GM12875 (cell line): ENCODE measurements around the gene NAV2.
A peak's percentile ranks its signal among the peaks of the same experiment; 100 is the strongest.

Experiments used
- H3K4me3 ChIP-seq: one replicate; pipeline ENCODE4 v1.5.1; 2011; ENCODE audit warnings: low read depth, low read length, control low read depth
- TF ChIP-seq, protein P1 (sequence below): IDR thresholded peaks from 2 replicates; pipeline ENCODE4 v1.5.1; 2011; ENCODE audit warnings: low read depth, mild to moderate bottlenecking, control low read depth, inconsistent platforms, low read length, moderate library complexity, borderline replicate concordance; ENCODE audit not compliant: insufficient read depth

The NAV2 gene

DNA sequence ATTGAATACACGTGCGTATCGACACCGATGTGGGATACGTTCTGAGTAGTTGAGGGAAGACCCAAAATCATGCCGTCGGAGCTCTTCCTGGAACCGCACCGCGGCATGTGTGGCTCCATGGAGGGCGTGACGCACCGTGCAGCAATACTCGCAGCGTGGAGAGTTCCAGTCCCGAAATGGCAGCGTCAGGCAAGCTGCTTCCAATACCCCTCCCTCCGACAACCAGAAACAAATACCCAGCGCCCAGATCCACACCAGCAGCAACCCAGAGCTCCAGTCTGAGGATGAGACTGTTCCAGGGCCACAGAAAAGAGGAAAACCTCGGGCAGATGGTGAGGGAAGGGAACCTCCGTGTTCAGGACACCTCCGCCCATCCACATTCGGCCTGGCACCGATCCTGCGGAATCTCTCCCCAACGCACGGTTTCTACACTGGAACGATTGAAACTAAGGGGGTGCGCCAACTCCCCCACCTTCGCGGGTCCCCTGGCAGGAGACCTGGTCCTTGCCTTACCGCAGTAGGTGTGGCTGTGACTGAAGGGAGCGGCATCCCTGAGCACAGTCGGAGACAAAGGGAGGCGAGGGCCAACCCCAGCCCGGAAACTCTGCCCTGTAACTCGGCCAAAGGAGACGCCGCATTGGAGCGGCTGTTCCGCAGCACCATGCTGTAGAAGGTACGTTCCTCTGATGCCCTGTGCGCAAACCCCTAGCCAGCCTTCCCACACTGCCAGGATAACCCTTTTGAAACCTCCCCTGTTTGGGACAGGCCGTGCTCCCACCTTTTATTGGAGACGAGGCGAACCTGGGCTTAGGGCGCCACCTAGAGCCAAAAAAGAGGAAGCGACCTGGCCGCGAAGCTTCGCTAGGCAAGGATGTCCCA is 419.4 kb downstream of the NAV2 start:
- TF ChIP-seq, protein P1, sequence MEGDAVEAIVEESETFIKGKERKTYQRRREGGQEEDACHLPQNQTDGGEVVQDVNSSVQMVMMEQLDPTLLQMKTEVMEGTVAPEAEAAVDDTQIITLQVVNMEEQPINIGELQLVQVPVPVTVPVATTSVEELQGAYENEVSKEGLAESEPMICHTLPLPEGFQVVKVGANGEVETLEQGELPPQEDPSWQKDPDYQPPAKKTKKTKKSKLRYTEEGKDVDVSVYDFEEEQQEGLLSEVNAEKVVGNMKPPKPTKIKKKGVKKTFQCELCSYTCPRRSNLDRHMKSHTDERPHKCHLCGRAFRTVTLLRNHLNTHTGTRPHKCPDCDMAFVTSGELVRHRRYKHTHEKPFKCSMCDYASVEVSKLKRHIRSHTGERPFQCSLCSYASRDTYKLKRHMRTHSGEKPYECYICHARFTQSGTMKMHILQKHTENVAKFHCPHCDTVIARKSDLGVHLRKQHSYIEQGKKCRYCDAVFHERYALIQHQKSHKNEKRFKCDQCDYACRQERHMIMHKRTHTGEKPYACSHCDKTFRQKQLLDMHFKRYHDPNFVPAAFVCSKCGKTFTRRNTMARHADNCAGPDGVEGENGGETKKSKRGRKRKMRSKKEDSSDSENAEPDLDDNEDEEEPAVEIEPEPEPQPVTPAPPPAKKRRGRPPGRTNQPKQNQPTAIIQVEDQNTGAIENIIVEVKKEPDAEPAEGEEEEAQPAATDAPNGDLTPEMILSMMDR, result peak; percentile 81
- no peak overlapping the region for H3K4me3 ChIP-seq

DNA sequence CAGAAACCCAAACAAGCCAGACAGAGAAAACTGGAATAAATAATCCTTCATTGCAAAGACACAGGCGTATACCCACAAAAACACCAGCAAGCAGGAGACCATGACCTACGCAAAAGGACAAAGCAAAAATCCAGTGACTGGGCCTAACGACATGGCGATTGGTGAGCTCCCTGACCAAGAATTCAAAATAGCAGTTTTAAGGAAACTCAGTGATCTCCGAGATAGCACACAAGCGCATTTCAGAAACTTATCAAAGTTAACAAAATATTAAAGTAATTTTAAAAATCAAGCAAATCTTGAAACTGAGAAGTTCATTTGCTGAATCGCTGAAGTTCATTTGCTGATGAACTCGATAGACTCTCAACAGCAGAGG is 420.0 kb downstream of the NAV2 start:
- no peak overlapping the region for H3K4me3 ChIP-seq
- TF ChIP-seq, protein P1, result no peak

DNA sequence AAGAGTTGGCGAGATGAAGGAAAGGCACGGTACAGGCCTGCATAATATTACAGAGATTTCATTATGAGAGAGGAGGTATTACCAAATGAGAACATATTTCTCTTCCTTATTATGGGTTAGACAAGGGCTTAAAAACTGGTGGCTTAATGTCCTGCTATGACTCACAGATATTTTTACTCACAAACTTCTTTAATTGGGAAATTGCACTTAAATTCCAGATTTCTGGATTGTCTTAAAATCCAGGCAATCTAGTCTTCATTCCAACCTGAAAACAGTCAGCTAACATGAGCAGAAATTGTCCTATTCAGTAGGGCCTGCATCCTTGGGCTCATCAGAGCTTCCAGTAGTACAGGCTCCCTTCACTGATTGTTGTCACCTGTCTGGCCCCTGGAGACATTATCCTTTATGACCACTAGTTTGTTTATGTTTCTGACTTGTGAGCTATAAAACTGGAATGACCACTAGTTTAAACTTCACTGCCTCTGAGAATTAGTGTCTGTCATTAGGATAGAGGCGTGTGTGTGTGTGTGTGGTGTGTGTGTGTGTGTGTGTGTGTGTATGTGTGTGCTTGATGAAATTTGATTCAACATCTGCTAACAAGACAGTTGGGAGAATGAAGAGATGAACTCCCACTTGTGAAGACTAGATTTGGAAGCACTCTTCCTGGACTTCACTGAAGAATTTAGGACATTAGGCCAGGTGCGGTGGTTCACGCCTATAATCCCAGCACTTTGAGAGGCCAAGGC is 422.5 kb downstream of the NAV2 start:
- TF ChIP-seq, protein P1, result no peak
- H3K4me3 ChIP-seq, result no peak overlapping the region

DNA sequence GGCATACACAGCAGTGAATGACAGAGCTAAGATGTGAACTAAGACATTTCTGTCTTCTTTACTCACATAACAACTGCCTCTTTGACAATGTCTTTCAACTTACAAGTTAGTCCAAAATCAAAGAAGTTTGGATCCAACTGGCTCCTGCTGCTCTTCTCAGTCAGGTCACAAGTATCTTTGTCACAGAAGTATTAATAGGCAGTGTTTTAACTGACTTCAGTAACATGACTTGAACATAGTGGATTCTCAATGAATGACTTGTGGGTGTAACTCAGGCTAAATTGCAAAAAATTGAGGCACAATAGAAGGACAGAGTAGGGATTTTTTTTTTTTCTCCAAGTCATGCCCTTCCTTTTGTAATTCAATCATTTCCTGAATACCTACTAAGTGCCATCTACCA is 425.0 kb downstream of the NAV2 start:
- TF ChIP-seq, protein P1, result no peak
- H3K4me3 ChIP-seq, result no peak overlapping the region

DNA sequence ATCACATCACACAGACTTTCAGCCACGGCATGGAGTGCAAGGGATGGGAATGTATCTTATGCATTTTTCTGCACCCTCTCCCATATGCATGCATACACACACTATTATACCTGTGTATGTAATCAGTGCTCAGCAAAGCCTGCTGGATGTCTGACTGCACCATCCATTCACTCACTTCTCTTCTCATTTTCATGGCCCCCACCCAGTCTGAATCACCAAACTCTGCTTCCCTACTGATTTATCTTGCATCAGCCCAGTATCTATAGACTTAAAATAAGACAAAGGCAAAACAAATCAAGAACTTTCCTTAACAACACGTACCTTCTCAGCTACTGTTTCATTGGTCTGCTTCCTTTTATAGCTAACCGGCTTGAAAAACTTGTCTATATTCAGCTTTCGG is 426.1 kb downstream of the NAV2 start:
- H3K4me3 ChIP-seq, result no peak overlapping the region
- TF ChIP-seq, protein P1, result no peak

DNA sequence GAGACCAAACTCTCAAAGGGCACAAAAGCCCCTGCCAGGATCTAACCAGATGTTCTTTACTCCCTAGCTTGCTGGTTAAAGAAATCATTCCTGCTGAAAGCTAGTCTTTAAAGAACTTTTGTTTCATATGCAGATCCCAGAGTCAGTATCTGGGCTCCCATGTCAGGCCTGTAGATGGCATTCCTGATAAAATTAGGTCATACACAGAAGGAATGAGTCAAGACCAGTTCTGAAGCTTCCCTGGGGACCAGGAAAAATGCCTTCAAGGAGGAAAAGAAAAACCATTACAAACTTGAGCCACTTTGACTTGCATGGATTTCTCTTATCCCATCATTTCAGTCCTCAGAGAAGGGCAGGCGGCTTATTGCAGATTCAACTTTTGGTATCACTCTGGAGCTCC is 441.7 kb downstream of the NAV2 start:
- TF ChIP-seq, protein P1, result no peak
- no peak overlapping the region for H3K4me3 ChIP-seq
